Epithelial cell of esophagus (primary cell): ENCODE measurements around the gene CYB5R3.

Experiments used
- DNase-seq: peaks from one replicate; pipeline ENCODE4 v3.0.0; 2010; ENCODE audit warnings: low read depth
- H3K4me3 ChIP-seq: 2 replicates; pipeline ENCODE4 v1.5.1; 2011; ENCODE audit warnings: mild to moderate bottlenecking, low read length, control low read depth
- TF ChIP-seq, protein P1 (sequence below): IDR thresholded peaks from 2 replicates; pipeline ENCODE4 v1.5.1; 2011; ENCODE audit warnings: low read depth, mild to moderate bottlenecking, low read length, control low read depth, inconsistent platforms; ENCODE audit not compliant: insufficient read depth; ENCODE audit errors: missing control alignments

The CYB5R3 gene

GRCh38 chr22:42649246-42650099 lies at the start of gene CYB5R3:
TSS of gene CYB5R3 (minus strand) at chr22:42649392. CDS start at chr22:42649315, 77 bp downstream.
- peak within 1 kb of the TSS; percentile 76 for H3K4me3 ChIP-seq
- TF ChIP-seq, protein P1, sequence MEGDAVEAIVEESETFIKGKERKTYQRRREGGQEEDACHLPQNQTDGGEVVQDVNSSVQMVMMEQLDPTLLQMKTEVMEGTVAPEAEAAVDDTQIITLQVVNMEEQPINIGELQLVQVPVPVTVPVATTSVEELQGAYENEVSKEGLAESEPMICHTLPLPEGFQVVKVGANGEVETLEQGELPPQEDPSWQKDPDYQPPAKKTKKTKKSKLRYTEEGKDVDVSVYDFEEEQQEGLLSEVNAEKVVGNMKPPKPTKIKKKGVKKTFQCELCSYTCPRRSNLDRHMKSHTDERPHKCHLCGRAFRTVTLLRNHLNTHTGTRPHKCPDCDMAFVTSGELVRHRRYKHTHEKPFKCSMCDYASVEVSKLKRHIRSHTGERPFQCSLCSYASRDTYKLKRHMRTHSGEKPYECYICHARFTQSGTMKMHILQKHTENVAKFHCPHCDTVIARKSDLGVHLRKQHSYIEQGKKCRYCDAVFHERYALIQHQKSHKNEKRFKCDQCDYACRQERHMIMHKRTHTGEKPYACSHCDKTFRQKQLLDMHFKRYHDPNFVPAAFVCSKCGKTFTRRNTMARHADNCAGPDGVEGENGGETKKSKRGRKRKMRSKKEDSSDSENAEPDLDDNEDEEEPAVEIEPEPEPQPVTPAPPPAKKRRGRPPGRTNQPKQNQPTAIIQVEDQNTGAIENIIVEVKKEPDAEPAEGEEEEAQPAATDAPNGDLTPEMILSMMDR = no peak
- DNase-seq = peak; percentile 79

GRCh38 chr22:42697542-42698013 lies 48.4 kb upstream of the CYB5R3 start:
- H3K4me3 ChIP-seq = no peak overlapping the region
- DNase-seq = peak; percentile 87
- TF ChIP-seq, protein P1 = no peak

DNA sequence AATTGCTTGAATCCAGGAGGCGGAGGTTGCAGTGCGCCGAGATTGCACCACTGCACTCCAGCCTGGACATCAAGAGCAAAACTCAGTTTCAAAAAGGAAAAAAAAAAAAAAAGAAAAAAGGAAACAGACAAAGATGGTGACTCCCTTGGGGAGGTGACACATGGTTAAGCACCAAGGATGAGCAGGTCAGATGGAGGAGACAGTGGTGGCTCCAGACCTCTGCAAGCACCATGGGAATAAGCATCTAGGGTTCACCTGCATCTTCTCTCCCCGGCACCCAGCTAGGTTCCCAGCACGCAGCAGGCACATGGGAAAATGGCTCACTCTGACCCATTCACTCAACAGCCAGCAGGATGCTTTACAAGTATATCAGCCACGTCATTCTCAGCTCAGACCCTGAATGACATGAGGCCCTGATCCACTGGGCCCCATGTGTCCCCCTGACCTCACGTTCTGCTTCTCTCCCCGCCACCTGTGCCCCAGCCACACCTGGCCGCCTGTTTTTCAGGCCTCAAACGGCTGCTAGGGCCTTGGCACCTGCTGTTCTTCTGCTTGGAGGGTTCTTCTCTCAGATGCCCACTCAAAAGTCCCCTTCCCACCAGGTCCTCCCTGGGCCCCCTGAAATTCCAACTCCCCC lies 47.3 kb upstream of the CYB5R3 start:
- DNase-seq = no peak
- no peak overlapping the region for H3K4me3 ChIP-seq
- TF ChIP-seq, protein P1 = no peak

DNA sequence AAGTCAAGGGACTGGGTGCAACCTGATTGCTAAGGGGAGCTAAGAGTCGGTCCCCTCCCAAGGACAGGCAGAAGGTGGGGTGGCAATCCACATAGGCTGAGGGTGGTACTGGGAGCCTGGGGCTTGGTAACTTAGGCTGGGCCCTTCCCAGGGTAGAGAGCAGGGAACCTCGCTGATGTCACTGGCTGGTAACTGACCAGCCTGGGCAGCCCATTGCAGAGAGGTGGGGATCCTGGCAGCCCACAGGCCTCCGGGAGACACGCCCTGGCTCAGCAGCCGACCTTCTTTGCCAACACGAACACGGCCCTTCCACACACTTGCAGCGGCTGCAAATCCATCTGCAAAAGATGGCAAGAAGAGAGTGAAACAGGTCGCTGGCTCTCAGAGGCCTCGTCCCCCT lies 46.1 kb upstream of the CYB5R3 start:
- H3K4me3 ChIP-seq = no peak overlapping the region
- DNase-seq = no peak
- TF ChIP-seq, protein P1 = no peak

- TF ChIP-seq, protein P1 = no peak
- no peak overlapping the region for H3K4me3 ChIP-seq
- DNase-seq = no peak
These were observed 44.8 kb upstream of the CYB5R3 start for GRCh38 chr22:42693763-42694683.

DNA sequence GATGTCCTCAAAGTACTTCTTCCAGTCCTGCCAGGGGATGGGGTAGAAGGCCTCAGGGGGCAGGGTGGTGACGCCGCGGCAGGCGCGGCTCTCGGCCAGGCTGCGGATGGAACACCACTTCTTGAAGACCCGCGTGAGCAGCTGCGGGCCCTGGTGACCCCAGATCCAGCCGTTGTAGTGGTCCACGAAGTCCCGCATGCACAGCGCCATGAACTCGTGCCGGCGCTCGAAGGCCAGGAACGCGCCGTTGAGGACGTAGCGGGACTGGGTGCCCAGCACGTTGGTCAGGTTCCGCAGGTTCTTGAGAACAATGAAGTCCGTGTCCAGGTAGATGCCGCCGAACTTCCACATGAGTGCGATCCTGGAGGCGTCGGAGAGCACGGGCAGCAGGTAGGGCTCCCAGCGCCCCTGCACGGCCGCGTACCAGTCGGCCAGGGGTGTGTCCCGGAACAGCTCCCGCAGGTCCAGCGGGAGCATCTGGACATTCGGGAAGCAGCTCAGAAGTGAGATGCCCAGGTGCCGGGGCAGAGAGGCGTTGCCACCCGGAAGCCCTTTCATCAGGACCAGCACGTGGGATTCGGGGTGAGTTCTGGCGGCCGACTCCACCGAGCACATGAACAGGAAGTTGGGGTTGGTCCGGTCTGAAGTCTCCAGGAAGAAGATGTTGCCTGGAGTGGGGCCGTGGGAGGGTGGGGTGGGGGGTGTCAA lies 44.0 kb upstream of the CYB5R3 start:
- TF ChIP-seq, protein P1 = no peak
- DNase-seq = no peak
- no peak overlapping the region for H3K4me3 ChIP-seq
